Activated T-cell treated with anti-CD3 and anti-CD28 coated beads for 4 hours (primary cell): ENCODE results near the gene UNC79.
"Not testable (repeated sequence)": the region's sequence is repeated elsewhere in the genome, so short reads cannot be mapped to it uniquely, and the experiment has no call there.

Experiments used
- DNase-seq: peaks from one replicate; pipeline ENCODE4 v3.0.0-alpha.2; 2020

The UNC79 gene

DNA sequence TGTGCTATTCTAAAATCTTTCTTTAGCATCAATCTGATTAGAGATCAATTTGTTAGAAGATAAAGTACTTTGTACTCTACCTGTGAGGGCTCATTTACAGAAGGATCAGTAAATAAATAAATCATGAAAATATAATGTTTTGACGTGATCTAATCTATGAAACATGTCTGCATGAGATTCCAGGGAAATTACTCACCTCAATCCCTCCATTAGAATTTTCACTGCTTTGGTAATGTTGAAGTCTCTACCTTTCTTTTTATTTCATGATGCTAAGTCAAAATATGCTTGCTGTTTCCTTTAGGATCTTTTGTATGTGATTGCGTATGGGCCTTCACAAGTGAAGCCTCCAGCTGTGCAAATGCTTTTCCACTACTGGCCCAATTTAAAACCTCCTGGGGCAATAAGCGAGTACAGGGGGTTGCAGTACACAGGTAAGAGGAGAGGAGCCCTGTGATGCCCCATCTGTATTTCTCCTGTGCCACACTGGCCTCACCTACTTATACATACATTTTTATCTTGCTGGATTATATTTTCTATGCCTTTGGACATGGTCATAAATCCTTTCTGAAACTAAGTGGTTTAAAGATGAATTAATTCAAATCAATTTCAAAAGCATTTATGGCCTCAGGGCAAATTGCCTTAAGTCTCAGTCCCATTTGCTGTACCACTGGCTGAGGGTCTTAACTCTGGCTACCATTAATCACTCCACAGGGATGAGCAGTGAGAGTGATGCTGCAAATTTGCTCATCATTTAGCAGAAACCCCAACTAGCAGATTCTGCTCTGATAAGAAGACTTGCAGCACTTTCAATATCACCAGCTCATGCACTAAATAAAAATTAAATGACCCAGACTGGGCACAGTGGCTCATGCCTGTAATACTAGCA lies 66.4 kb downstream of the UNC79 start:
- DNase-seq = no peak

DNA sequence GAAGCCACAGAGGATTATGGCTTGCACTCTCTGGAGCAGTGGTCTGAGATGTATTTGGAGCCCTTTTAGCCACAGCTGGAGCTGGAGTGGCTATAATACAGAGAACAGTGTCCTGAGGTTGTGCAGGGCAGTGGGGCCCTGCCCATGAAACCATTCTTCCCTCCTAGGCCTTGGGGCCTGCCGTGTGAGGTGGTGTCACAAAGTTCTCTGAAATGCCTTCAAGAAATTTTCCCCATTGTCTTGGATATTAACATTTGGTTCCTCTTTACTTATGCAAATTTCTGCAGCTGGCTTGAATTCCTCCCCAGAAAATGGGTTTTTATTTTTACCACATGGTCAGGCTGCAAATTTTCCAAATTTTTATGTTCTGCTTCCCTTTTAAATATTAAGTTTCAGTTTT lies 79.3 kb downstream of the UNC79 start:
- no peak for DNase-seq

DNA sequence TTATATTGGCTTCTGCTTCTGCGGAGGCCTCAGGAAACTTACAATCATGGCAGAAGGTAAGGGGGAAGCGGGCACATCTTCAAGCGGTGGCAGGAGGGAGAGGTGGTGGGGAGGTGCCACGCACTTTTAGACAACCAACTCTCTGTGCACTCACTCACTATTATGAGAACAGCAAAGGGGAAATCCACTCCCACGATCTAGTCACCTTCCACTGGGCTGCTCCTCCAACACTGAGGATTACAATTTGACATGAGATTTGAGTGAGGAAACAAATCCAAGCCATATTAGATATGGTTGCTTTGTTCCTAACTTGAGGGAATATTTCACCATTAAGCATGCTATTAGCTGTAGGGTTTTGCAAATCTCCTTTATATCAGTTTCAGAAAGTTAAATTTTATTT lies 80.3 kb downstream of the UNC79 start:
- no peak for DNase-seq

DNA sequence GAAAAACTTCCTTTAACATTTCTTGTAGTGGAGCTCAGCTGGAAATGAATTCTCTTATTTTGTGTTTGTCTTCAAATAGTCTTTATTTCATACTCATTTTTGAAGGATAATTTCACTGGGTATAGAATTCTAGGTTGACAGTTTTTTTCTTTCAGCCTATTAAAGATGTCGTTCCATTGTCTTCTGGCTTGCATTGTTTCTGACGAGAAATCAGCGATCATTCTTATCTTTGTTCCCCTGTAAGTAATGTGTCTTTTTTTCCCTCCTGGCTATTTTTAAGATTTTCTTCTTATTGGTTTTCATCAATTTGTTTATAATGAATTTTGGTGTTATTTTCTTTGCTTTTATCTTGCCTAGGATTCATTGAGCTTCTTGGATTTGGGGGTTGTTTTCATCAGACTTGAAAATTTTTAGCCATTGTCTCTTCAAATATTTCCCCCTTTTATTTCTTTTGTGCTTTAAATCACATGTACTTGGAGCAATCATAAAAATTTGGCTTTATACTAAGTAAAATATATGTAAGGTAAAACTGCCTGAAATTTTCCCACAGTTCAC lies 89.4 kb downstream of the UNC79 start:
- DNase-seq = no peak

DNA sequence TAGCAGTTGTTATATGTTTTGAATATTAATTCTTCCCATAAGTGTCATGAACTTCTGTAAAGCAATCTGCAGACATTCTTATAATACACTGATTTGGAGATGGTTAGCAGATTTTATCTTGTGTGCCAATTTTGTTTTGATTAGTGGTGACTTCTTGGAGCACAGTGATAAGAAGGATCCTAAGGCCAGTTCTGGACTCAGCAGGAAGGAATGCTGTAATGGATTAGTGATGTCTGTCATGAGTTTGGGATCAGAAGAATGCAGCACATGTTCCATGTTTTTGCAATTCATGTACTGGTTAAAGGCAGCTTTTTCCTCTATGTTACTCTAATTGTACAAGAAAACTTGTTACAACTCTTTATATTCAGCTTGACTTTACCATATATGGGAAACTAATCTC lies 91.5 kb downstream of the UNC79 start:
- DNase-seq = no peak

DNA sequence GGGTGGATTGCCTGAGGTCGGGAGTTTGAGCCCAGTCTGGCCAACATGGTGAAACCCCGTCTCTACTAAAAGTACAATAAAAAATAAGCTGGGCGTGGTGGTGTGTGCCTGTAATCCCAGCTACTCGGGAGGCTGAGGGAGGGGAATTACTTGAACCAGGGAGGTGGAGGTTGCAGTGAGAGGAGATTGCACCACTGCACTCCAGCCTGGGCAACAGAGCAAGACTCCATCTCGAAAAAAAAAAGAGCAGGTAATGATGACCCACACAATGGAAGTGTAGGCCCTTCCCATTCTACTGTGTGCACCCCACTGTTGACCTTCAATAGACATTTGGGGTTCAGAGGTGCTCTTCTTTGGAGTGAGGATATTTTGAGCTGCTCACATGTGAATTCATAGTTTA lies 94.5 kb downstream of the UNC79 start:
- not testable (repeated sequence) for DNase-seq

DNA sequence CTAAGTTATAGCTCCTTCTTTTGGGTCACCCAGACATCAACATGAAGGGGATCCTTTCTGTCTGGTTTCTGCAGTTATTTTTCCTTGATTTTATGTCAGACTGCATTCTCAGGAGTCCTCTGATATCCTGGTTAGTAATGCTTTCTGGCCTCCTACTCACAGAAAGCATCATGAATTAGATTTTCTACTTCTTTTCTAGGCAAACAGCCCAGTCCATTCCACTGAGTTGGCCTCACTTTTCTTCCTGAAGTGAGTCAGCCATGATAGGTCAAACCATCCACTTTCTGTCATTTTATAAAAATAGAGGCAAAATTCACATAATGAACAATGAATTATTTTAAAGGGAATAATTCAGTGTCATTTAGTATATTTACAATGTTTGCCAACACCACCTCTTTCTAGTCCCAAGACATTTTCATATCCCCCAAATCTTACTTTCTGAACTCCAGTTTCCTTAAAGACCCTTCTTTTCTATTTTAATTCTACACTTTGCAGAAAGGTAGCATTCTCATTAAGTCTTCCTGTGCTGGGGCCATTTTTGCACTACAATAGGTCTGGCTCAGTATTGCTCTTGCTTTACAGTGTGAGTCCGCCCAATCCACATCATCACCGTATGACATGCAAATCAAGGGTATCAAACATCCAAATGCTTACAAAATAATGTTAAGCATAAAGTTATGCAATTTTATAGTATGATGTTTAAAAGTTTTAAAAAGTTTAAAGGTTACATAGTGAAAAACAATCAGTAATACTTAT lies 95.1 kb downstream of the UNC79 start:
- DNase-seq = no peak

DNA sequence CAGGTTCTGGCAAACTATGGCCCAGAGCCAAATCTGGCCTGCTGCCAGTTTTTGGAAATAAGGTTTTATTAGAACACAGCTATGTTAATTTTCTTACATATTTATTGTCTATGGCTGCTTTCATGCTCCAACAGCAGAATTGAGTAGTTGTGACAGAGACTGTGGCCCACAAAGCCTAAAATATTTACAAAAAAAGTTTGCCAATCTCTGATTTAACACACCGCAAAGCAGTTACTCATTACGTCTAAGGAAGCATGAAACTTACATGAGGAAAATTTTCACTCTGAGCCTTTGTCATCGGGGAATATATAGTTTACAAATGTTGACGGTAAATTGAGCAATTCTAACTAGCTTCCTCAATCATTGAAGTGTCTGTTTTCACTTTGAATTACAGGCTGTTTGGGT lies 96.5 kb downstream of the UNC79 start:
- DNase-seq = no peak

DNA sequence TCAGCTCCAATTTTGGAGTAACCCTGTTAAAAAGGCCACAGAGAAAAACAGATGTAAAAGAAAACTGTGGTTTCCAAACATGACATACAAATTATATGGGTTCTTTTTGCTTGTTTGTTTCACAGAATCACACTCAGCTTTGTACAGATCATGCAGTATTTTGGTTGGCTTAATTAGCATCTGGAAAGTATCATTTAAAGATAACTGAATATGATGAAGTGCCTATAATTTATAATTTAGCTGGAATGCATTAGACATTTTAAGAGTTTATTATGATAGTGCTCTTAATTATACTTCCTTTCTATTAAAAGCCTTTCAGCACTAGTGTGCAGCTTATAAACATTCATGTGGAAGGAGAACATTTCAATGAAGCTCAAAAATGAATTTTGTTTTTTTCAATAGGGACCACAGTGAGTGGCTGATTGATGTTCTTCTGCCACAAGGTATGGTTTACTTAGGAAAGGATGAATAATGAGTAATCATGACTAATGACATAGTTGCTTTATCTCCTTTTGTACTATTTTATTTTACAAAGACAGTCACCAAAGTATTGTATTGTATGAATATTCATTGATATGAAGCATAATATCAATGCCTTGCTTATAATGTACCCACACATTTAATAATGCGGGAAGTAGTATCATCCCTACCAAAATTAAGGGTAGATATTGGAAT lies 98.3 kb downstream of the UNC79 start:
- DNase-seq = no peak

DNA sequence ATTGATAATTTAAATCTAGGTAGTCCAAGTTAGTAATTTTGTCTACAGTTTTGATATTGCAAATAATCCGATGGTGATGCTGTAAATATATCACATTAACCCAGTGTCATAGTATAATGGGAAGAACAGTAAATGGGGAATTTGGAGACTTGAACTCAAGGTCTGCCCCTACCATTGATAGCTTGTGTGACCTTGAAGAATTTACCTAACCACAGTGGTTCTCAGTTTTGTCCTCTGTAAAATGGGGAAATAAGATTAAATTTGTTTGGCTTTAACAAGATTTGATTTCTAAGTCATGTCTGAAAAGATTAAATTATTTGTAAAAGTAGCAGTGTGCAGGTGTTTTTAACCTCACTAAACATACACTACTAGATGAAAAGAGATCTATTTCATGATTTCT lies 100.9 kb downstream of the UNC79 start:
- no peak for DNase-seq

DNA sequence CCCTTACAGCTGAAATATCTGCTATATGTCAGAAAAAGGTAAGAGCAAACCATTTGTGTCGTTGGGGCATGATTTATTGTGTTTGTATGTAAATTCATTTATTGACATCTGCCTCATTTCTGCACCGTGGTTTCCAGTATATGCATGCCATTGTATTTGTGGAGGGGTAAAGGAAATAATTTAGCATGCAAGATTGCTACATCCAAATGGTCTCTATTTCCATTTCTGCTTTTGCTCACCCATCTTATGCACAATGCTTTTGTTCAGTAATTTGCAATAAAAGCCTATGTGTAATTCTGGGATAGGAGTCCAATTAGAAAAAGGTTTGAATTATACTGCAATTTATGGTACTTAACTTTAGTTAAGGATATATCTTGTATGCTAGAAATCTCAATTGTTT lies 101.8 kb downstream of the UNC79 start:
- no peak for DNase-seq

DNA sequence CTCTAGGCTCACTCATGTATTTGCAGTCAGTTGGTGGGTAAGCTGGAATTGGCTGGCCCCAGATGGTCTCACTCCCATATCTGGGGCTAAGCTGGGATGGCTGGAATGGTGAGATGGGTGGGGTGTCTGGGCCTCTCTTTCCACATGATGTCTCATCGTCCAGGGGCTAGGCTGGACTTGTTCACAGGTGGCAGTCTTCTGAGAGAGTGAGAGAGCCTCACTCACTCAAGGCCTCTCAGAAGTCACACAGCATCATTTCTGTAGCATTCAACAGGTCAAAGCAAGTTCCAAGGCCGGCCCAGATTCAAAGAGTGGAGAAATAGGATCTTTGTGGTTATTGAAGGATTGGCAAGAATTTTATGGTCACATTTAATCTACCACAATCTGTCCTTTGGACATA lies 102.7 kb downstream of the UNC79 start:
- DNase-seq = no peak

DNA sequence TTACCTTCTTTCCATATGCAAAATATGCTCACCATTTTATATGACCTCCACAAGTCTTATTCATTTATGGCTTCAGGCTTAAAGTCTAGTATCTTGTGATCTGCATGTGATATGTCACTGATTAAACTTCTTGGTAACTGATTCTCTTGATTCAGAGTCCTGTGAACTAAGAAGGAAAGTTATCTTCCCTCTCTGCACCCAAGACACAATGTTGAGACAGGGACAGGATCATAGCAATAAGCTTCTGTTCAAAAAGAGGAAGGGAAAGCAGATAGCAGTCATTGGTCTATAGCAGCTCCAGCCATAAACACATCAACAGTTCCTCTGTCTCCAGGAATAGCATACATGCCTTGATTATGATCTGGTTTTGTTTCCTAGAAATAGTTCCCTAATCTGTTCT lies 103.1 kb downstream of the UNC79 start:
- no peak for DNase-seq

DNA sequence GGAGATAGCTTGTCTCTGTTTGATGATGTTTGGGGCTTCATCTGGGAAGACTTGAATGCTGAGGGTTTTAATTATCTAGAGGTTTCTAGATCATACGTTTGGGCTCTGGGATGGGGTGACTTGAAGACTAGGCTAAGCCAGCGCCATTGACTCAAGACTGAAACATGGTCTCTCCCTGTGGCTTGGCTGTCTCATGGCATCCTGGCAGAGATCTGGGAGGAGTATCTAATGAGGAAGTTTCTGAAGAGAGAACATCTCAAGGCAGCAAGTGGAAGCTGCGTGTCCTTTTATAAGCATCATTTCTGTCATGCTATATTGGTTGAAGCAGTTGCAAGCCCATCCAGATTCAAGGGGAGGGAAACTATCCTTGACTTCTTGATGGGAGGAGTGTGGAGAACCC lies 104.8 kb downstream of the UNC79 start:
- DNase-seq = no peak

DNA sequence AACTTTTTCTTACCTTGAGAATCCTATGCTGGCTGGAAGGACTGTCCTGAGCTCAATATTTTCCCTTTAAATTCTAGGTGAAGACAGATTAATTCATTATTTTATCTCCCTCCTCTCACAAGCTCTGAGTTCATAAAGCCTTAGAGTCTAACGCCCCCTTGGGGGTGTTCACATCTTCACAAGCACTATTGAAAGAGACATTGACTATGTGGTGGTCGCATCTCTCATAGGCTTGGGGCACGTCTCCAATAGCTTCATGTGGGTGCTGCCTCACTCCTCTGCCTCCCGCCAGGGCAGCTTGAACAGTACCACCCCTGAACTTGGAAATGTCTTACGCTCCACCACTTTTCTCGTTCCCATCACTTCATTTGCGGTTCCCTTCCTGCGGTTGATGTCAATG lies 106.2 kb downstream of the UNC79 start:
- DNase-seq = no peak

DNA sequence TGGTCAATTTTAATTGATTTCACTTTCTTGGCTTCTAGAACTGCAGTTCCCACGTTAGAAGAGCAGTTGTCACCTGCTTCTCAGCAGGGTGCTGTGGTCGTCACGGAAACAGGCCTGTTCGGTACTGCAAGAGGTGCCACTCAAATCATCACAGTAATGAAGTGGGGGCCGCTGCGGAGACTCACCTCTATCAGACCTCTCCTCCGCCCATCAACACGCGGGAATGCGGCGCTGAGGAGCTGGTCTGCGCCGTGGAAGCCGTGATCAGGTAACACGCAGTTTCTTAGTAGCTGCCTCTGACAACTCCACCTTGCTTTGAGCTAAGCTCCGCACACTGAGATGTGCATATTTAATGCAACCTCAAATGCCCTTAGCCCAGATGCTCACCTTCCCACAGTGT lies 107.2 kb downstream of the UNC79 start:
- no peak for DNase-seq

DNA sequence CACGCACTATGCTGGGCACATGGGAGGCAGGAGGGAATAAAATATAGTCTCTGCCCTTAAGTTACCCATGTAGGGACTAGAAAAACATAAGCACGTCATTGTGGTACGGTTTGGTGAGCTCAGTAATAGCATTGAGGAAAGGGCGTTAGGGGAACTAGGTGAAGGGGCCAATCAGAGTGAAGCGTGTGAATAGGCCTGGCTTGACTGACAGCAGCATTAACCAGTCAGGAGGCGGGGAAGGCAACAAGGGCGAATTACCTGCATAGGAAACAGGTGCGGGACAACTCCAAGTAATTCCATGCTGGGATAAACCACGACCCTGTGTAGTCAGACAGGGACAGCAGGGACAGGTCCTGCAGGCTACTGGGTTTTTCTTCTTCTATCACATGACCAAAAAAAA lies 107.7 kb downstream of the UNC79 start:
- no peak for DNase-seq

DNA sequence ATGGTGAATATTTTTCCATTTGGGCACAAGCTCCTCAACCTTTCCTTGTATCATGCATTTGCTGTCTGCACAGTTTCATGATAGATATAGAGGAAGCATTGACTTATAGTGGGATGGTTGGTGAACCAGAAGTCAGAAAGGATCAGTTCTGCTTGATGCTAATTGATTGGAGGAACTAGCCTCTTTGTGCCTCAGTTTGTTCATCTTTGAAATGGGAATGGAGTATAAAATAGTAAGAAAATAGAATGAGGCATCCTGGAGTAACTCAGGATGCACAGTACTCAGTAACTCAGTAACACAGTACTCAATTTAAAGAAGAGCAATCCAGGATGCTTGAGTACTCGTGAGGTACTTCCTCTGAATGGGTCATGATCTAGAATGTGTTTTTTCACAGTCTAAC lies 109.5 kb downstream of the UNC79 start:
- no peak for DNase-seq

DNA sequence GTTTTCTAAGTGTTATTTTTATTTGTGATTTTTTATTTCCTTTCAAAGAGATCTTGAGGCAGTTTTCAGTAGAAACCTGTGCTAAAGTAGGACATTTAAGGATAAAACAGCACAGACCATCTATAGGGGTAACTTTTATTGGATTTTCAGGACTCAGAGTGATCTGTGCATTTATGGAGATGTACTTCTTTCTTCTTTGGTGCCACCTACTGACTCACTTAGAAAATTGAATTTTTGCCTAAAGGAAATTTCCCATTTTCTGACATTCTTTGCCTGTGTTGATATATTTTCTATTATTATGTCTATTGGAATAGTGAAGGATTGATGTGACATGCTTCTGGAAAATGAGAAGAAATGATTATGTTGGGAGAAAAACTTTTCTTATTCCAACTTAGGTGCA lies 113.0 kb downstream of the UNC79 start:
- no peak for DNase-seq

DNA sequence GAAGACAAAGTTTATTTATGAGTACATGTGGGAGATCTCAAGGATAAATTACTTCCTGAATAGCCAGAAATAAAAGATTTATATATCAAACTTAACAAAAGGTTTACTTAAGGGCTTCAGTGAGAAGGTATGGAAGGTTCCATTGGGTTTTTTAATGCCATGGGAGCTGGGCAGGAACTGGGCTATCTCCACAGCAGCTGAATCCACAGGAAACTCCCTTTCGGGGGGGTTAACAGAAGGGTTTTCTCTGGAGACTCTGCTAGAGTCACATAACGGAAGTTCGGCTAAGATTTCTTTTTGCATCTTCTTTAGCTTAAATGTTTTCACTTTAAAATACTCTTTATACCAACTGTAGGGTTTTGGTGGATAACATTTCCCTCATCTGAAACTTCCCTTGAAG lies 113.5 kb downstream of the UNC79 start:
- no peak for DNase-seq

DNA sequence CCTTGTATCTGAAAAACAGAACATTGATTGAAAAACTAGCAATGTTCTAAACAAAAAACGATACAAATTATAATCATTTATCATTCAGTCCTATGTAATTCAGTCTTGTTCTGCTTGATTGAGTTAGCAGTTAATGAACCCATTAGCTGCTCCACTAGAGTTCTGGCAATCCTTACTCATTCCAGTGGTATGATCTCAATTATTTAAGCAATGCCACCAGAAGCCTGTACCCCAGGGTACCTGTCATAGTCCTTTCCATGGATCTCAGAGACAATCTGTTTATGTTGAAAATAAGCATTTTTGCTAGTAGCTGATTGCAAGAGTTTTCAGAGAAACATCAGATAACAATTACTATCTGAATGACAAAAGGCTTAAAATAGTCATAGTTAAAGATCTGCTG lies 115.9 kb downstream of the UNC79 start:
- DNase-seq = no peak

DNA sequence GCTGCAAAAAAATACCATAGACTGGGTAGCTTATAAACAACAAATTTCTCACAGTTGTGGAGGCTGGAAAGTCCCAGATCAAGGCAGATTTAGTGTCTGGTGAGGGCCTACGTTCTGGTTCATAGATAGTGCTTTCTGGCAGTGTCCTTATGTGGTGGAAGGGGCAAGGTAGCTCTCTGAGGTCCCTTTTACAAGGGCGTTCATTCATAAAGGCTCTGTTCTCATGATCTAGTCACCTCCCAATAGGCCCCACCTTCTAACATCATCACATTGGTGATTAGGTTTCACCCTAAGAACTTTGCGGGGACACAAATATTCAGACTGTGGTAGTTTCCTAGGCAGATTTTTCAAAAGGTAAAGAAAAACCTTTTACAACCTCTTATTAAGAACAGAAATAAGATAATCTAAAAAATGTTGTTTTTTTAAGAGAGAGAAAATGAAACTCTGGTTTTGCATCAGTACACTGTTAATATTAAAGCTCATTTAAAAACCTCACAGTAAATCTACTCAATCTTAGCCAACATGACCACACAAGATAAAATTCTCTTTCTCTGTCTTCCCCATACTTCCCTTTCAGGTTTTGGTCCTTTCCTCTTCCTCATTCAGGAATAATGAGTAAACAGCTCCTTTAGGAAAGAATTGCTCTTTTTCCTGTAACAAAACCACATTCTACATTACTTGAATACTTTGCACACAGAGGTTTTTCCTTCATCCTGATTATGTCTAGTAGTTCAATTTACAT lies 117.5 kb downstream of the UNC79 start:
- DNase-seq = no peak

DNA sequence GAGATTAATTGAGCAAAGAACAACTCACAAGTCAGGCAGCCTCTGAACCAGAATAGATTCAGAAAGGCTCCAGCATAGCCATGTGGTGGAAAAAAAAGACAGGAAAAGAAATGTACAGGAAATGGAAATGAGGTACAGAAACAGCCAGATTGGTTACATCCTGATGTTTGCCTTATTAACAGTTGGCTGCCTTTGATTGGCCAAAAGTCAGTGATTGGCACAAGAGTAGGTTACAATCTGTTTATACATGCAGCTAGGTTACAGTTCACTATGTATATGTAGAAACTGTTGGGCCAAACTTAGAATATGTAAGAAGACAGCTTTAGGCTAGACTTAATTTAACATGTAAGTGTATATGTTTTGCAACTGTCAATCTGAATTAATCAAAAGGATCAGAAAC lies 118.9 kb downstream of the UNC79 start:
- no peak for DNase-seq
